GM21515 (cell line): ENCODE measurements around the gene BCOR.

Source experiments
- ATAC-seq: cut with Tn5 transposase; IDR thresholded peaks from one replicate; pipeline ENCODE4 v1.9.1; 2021; ENCODE audit not compliant: unreplicated experiment

BCOR gene

GRCh38 chrX:40037367-40037766, 60.4 kb downstream of the BCOR start:
- no peak for ATAC-seq

DNA sequence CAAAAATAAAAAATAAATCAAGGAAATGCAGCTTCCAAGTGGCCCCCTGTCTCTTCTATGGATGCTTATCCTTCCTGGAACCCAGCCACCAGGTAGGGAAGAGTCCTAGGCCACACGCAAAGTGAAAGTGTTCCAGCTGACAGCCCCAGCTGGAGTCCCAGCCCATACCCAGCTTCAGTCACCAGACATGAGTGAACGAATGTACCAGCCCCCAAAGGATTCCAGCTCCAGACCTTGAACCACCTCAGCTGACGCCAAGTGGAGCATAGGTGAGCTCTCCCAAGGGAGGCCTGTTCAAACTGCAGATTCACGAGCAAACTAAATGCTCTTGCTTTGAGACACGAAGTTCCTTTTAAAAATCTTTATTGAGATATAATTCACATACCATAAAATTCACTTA, 62.0 kb downstream of the BCOR start:
- no peak for ATAC-seq

GRCh38 chrX:40031911-40032310, 65.8 kb downstream of the BCOR start:
- no peak for ATAC-seq

GRCh38 chrX:40030205-40030604, 67.6 kb downstream of the BCOR start:
- no peak for ATAC-seq

DNA sequence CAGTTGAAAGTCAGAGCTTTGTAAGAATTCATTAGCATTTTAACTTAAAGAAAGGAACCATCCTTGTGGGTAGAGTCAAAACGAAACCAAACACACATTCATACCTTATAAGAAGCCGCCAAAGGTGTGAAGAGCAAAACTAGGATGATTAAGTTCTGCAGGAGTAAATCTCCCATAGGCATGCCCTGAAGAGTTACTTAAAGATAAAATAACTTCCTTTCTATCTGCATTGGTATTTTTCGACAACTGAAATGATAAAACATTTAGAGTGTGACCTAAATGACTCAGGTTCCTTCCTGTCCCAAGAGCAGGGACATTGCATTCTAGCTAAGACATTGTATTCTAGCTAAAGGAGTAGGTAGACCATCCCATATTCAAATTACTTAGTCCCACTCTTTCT, 75.3 kb downstream of the BCOR start:
- ATAC-seq: no peak

DNA sequence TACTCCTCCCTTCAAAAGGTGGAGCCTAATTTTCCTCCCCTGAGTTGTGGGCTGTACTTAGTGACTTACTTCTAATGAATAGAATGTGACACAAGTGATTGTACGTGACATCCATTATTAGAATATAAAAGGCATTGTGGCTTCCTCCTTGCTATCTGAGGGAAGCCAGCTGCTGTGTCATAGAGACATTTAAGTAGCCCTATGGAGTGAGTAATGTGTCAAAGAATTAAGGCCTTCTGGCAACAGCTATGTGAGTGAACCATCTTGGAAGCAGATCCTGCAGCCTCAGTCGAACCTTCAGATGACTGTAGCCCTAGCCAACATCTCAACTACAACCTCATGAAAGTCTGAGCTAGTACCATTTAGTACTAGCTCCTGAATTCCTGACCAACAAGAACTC, 76.1 kb downstream of the BCOR start:
- no peak for ATAC-seq

GRCh38 chrX:40019541-40019940, 78.2 kb downstream of the BCOR start:
- no peak for ATAC-seq

DNA sequence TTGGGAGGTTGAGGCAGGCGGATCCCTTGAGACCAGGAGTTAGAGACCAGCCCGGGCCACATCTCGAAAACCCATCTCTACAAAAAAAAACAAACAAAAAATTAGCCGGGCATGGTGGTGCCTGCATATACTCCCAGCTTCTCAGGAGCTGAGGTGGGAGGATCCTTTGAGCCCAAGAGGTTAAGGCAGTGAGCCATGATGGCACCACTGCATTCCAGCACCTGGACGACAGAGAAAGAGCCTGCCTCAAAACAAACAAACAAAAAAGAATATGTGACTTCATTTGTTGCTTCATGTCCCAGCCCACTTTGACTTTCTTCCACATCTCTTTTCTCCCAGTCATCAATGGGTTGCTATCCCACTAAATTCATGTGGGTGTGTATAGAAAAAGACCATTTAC, 79.7 kb downstream of the BCOR start:
- no peak for ATAC-seq

- no peak for ATAC-seq
Observed at GRCh38 chrX:40016749-40017148, 81.0 kb downstream of the BCOR start.

DNA sequence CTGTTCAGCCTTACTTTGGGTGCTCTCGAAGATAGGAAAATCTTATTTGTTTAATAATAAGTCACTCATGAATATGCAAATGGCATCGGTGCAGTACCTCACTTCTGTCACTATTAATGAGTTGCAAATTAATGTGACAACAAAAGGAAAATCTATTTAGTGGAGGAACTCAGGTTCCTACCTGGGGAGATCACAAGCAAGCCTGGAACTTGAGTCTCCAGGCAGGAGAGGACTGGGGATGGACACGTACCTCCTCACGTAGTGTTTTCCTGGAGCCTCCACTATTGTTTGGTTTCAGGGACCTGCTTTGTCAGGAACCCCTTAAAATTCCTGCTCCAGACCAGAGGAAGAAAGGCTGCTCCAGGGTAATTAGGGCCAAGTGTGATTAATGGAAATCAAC, 82.1 kb downstream of the BCOR start:
- no peak for ATAC-seq

DNA sequence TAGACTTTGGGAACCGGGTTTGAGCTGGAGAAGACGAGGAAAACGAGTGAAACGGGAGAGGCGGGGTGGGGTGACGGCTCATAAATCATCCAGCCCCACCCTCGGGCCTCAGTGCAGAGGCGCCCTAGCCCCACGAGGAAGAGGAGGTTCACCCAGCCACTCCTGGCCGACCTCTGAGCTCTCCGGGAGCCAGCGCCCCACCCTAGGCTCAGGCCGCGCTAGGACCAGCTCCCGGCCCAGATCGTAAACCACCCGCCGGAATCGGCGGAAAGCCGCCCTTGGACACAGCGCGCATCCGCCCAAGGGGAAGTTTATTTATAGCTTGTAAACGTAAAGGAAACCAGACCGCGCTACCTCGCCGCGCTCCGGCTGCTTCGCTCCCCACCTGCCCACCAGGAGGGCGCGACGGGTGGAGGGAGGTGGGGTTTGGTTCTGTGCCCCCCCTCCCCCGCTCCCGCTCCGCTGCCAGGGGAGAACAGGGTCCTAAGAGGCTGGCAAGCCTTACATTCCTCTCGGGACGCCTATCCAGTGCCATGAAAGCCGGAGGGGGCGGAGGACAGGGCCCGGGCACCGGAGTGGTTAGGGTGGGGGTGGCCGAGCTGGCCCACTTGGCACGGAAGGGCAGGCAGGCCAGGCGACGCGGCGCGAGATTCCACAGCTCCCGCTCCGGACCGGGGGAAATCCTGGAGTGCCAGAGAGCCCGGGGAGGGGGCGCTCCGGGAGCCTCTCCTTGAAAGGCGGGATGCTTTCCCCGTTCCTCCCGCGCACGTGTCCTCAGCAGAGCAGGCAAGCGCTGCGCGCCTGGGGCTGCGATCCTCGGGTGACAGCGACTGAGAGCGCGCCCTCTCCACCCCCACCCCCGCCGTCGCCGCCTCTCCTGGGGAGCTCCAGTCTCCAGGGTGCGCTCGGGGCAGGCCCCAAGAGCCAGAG, 84.2 kb downstream of the BCOR start:
- no peak for ATAC-seq

- ATAC-seq: no peak
Observed at GRCh38 chrX:40012868-40013265, 84.9 kb downstream of the BCOR start.

DNA sequence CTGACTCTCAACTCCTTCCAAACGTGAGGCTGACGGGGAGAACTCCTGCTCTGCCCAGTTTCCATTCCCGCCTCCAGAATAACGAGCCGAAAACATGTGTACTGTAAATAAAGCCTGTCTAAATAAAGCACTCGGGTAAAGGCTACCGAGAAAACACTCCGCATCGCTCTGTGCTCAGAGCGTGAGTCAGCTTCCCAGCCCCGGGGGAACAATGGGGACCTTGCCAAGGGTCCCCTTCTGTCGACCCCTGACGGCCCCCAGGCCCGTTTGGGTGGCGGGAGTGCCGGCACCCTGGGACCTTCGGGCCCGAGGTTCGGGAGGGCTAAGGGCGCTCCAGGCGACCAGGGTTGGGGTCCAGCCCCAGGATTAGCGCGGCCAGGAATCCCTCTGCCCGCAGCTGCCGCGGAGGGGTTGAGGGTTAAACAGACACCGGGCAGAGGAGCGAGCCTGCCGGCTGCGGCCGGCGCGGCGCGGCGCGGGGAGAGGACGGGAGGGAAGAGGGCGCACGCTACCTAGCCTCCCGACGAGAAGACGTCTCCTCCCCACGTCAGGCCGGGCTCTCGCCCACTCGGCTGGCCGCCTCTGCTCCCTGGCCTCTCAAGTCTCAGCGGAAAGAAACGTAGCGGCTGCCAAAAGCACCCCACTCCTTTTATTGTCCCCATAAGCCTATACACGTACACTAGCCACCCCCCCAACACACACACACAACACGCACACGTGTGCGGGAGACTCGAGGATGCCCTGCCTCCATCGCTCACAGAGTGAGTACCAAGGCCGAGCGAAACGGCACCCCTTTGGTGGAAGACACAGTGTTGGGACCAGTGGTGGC, 85.5 kb downstream of the BCOR start:
- ATAC-seq: no peak

DNA sequence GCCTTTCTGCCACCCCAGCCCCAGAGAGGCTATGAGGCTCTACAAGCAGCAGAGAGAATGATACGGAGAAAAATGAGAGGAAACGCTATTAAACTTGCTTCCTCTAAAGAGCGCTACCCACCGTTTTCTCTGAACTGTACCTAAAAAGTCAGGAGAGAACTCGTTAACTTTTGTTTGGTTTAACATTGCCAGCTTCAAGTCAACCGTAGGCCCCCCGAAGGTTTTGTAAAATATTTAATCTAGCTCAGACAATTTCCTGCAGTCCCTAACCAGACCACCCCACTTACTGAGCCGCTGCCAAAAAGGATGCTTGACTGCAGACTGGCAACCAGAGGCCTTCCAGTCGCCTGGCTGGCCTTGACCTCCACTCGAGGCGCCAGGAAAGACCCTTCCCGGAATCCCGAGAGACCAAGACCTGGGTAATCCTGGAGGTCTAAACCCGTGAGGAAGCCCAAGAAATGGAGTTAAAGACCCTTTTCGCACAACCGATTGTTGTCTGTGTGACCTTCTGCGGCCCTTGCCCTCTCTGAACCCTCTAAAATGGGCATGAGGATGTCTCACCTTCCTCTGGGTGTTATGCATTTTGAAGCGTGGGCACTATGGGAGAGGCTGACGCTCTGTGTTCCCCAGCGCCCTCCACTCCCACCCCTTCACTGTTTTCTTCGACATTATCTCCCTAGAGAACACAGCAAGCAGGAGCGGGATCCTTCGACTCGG, 86.3 kb downstream of the BCOR start:
- no peak for ATAC-seq

DNA sequence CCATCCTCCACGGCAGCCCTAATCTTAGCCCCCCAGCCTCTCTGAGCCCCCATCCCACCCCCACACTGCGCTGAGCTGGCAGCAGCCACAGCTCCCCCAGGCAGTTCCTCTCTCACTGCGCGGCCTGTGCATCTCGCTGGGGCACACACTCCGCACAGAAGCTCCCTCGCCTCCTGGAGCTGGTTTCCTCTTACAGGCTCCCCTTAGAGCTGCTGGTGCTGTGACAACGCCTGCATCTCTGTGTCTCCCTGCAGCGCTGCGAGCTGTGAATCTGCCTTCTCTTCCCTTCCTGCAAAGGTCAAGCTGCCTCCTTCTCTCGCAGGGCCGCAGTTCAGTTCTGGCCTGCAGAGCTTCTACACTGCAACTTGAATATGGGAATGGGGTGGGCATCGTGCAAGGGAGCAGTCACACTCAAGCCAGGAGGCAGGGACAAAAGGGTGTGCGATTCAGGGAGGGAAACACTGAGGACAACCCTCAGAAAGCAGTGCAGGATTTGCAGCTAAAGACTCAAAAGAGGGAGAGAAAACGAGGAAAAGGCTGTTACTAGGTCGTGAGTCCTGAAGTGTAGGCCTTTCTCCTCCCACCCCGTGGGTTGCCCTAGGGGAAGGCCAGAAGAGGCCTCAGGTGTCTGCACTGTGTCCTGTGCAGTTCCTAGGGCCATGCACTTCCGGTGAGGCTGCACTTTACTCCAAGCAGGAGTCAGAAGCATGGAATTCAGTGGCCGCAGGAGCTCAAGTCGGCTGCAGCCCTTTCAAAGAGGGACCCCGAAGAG, 87.0 kb downstream of the BCOR start:
- no peak for ATAC-seq

- ATAC-seq: no peak
Observed at GRCh38 chrX:40009890-40010289, 87.9 kb downstream of the BCOR start.

DNA sequence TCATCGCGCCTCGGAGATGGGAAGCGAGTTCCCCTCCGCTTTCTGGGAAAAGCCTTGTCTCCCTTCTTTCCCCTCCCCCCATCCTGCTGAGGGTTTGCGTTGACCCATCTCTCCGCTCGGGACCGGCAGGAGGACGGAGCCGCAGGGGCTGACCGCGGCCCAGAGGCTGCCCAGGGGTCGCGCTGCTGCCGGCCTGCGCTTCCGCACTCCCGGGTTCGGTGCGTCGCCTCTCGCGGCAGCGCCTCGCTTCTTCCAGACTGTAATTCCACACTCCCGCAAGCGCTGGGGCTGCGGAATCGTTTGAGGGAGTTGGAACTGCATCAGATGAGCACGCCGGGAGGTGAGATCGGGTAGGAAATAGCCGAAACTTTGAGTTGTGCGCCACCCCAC, 88.3 kb downstream of the BCOR start:
- ATAC-seq: no peak

GRCh38 chrX:40008791-40009461, 88.8 kb downstream of the BCOR start:
- no peak for ATAC-seq

- no peak for ATAC-seq
Observed at GRCh38 chrX:40007756-40008705, 89.7 kb downstream of the BCOR start.
